ENCODE results near the gene MYBPHL.

The MYBPHL gene

DNA sequence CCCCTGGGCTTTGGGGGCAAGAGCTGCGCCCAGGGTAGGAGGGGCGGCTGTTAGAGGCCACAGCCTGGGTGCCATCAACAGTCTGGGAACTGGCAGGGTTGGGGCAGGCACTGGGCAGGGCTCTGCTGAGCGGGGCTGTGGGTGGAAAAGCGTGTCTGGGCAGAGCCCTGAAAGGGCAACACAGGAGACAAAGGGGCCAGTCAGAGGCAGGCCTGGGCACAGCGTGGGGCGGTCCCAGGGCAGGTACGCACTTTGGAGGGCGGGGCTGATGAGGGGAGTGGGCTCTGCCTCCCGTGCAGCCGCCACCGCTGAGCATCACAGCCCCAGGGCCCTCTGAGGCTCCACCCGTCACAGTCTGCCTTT, 43.6 kb downstream of the MYBPHL start:
- DNase-seq, result no peak

DNA sequence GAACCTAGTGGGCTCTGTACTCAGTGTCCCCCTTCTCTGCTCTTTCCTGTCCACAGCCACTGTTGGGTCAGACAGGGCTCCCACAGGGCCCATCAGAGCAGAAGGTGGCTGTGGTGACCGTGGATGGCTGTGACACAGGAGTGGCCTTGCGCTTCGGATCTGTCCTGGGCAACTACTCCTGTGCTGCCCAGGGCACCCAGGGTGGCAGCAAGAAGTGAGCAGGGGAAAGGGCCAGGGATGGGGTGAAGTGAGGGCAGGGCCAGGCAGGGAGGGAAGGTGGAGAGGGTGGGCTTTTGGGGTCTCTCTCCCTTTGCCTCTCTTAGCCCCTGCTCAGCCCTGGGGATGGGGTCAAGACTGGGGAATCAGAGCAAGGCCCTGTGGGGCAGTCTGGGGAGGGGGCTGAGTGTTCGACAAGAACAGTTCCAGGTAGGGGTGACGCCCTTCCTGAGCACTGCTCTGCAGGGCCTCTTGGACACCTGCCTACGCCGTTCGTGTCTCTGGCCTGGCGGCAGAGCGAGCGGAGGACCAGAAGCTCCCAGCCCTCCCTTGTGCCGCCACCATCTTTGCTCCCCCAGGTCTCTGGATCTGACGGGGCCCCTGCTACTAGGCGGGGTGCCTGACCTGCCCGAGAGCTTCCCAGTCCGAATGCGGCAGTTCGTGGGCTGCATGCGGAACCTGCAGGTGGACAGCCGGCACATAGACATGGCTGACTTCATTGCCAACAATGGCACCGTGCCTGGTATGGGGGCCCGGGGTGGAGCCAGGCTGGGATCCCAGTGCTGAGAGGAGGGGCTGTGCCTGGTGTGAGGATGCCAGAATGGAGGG, 44.4 kb downstream of the MYBPHL start:
- no peak for DNase-seq

DNA sequence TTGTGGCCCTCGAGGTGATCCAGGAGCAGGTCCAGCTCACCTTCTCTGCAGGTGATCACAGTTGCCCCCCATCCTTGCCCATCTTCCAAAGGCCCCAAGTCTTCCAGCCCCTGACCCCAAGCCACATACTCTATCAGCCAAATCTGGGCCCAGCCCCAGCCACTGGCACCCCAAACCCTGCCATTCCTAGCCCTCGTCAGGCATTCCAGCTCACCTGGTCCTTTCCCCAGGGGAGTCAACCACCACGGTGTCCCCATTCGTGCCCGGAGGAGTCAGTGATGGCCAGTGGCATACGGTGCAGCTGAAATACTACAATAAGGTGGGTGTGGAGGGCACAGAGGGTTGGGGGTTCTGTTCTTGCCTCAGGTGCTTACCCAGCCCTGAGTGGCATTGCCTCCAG, 45.2 kb downstream of the MYBPHL start:
- no peak for DNase-seq

DNA sequence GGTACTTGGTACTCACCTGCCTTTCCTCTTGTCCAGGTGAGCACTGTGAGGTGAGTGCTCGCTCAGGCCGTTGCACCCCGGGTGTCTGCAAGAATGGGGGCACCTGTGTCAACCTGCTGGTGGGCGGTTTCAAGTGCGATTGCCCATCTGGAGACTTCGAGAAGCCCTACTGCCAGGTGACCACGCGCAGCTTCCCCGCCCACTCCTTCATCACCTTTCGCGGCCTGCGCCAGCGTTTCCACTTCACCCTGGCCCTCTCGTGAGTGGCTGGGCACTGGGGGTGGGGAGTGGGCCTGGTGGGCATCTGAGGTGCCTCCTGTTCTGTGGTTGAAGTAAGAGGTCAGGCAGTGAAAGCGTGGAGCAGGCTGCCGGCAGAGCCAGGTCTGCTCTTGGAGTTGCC, 45.8 kb downstream of the MYBPHL start:
- no peak for DNase-seq

DNA sequence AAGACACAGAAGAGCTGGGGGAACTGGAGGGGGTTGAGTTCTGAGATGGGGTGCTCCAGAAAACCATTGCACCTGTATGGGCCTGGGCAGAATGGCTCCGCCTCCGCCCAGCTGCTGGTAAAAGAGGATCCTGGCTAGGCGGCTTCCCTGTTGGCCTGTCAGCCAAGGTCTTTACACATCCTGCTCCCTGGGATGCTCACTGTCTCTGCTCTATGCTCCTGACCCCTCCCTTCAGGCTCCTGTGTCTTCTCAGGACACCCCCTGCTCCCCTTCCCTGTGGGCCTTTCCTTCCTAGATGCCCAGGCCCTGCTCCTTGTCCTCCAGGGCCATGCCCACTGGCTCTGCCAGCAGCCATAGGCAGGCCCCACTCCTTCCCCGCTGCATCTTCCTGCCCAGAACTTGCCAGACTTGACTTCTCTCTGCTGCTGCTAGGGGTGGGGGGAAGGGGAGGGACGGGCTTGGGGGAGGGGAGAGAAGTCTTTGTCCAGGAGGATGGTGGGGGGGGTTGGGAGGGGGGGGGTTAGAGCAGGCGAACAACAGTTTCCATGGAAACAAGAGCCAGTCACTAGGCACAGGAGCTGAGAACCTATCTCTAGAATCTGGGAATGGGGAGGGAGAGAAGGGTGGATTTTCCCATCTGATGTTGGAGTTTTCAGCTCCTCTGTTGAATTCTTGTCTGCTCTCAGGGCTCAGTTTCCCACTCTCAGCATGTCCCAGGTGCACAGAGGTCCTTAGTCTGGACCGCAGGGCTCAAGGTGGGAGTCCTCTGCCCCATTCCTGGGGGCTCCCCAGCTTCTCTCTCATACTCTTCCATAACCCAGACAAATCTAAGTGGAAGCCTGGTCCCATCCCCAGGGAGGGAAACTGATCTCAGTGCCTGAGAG, 46.9 kb downstream of the MYBPHL start:
- no peak for DNase-seq

DNA sequence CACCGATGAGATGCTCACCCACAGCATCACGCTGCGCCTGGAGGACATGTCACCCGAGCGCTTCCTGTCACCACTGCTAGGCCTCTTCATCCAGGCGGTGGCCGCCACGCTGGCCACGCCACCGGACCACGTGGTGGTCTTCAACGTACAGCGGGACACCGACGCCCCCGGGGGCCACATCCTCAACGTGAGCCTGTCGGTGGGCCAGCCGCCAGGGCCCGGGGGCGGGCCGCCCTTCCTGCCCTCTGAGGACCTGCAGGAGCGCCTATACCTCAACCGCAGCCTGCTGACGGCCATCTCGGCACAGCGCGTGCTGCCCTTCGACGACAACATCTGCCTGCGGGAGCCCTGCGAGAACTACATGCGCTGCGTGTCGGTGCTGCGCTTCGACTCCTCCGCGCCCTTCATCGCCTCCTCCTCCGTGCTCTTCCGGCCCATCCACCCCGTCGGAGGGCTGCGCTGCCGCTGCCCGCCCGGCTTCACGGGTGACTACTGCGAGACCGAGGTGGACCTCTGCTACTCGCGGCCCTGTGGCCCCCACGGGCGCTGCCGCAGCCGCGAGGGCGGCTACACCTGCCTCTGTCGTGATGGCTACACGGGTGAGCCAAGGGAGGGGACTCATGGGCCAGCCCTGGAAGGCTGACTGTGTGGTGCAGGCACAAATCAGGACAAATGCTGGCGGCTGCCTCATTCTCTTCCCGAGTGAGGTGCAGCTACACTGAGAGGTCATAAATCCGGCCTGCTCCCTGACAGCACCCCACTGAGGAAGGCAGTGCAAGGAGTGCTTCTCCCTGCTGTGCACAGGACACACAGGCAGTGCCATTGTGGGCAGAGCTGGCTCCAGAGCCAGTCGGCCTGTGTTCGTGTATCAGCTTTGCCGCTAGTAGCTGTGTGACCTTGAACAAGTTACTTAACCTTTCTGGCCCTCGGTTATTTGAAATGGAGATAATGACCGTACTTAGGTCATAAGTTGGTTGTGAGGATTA, 48.0 kb downstream of the MYBPHL start:
- no peak for DNase-seq

DNA sequence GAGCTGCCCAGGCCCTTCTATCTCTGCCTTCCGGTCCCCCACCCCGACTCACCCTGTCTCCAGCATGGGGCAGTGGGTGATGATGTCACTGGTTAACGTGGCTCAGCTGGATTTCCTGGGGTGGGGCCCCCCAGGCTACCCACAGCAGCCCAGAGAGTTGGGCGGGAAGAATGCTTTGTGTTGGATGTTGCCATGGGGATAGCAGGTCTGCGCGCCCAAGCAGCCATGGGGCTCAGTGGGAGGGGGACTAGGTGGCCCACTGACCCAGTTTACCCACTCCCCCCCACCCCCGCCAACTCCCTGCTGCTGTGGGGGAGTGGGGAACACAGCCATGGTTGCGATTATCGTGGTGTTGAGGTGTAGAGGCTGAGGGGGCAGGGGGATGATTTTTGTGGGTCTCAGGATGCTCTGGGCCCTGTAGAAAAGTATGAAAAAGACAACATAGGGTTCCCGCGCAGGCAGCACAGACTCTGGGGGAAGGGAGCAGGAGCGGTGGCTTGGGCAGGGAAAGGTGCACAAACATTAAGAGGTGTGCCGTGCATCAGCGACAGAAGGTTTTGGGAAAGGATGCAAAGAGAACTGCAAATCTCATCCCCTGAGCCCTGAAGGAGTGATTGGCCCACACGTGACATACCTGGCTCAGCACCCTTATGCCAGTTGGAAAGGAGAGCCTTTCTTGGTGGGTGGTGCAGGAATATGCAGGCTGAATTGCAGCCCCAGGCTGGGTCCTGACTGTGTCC, 49.0 kb downstream of the MYBPHL start:
- DNase-seq, result no peak

DNA sequence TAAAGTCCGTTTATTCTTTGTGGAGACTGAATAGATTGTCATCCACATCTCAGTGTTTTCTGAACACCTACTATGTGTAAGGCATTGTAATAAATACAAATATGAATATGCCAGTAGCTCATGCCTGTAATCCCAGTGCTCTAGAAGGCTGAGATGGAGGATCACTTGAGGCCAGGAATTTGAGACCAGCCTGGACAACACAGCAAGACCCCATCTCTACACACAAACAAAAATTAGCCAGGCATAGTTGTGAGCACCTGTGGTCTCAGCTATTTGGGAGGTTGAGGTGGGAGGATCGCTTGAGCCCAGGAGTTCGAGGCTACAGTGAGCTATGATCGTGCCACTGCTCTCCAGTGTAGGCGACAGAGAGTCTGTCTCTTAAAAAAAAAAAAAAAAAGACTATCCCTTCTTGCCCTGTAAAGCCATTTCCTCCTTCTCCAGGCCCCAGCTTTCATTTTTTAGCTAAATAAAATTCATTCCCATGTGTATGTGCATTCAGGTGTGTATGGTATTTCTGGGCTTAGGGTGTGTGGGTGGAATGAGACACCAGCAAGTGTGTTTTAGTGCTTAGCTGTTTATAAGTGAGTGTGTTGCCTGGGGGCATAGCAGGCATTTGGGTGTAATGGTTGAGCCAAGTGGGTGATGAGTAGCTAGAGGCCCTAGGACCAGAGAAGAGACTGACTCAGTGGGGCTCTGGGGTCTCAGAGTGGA, 49.7 kb downstream of the MYBPHL start:
- no peak for DNase-seq

DNA sequence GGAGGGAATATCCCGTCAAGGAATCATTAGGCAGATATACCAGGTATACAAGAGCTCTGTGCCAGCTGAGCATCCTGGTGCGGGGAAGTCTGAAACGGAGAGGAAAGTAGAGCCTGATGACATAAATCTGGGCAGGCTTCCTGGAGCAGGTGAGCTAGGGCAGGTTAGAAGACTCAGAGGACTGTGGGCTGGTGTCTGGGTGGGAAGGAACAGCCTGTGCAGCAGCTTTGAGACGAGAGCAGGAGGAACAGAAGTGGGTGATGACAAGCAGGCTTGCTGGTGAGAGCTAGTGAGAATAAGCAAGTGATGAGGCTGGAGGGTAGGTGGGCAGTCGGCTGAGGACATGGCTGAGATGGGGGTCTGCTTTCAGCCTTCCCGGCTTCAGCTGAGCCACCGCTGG, 50.7 kb downstream of the MYBPHL start:
- no peak for DNase-seq

DNA sequence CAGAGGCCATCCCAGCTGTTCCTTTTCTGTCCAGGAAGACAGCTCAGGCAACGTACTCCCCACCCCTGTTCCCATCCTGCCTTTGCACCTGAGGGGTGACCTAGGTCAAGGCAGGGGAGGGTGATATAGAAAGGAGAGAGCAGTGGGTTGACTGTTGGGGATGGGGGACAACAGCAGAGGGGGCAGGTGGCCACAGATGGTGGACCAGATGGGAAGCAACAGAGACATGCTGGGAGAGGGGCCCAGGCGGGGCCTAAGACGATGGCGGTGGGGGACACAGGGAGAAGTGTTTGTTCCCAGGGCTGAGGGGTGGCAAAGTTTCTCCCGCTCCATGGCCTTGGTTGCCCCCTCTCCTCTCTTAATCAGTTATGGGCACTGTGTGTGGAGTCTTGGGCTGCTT, 51.1 kb downstream of the MYBPHL start:
- no peak for DNase-seq

DNA sequence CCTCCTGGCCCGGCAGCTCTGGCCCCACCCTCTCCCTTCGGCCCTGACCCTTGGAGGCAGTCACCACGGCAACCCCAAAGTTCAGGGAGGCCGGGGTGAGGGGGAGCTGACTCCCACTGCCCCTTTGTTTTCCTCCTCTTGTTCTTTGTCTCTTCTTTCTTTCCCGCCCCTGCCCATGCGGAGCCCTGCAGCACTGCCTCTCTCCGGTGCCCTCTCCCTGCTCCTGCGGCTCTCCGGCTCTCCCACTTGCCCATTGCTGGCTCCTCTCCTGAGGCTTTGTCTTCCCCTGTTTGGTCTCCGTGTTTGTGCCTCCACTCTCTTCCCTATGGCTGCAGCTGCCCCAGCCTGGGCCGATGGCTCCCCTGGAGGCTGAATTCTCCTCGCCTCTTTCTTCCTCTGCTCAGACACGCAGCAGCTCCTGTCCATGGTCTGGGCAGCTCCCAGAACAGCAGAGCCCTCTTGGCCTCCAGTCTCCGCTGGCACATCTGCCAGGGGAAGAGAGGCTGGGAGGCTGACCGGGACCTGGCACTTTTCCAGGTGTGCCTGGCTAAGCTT, 51.6 kb downstream of the MYBPHL start:
- DNase-seq, result no peak

DNA sequence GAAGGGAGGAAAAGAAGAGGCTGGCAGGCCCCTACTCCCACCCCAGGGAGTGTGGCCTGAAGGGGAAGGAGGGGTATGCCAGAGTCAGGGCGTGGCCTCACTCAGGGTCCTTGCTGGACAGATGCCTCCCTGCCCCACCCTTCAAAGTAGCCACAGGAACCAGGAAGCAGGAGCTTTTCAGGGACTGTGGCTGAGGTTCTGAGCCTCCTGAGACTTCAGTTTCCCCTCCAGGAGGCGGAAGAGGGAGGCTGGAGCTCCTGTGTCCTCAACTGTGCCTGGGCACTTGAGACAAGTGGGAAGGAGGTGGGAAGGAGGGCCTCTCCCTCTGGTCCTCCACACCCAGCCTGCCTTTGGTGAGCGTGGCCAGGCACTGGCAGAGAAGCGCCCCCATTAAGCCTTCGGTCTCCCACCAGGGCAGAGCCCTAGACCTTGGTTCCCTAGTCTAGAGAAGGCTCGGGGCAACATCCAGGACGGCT, 52.2 kb downstream of the MYBPHL start:
- DNase-seq, result no peak

DNA sequence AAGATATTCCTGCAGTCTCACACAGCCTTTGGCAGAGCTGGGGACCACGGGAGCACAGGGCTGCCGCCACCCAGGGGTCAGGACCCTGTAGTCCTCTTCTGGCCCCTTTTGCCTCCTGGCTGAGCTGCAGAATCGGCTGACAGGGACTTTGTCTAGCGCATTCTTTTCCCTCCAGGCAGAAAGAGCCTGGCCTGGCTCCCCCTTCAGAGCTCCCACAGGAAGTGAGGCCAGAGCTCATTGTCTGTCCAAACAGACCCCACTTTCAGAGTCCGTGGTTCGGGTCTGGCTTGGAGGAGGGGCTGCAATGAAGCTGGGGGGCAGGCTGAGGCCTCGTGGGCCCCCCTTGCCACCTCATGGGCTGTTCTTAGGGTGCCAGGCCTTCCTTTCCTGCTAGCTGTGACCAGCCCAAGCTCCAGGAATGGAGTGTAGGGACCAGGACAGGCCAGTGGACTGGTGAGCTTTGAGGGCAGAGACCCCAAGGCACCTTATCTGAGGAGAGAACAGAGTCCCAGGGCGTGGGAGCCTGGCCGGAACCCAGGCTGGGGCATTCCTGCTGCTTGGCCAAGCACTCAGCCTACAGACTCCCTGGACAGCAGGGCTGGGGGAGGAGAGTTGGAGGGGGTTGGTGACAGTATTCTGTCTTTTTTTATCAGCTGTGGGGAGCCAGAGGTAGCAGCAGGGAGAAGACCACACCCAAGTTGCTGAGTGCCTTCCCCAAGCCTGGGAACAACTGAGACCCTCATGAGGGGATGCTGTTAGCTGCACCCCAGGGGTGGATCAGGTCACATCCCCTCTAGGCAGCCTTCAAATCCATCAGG, 52.8 kb downstream of the MYBPHL start:
- DNase-seq, result no peak

DNA sequence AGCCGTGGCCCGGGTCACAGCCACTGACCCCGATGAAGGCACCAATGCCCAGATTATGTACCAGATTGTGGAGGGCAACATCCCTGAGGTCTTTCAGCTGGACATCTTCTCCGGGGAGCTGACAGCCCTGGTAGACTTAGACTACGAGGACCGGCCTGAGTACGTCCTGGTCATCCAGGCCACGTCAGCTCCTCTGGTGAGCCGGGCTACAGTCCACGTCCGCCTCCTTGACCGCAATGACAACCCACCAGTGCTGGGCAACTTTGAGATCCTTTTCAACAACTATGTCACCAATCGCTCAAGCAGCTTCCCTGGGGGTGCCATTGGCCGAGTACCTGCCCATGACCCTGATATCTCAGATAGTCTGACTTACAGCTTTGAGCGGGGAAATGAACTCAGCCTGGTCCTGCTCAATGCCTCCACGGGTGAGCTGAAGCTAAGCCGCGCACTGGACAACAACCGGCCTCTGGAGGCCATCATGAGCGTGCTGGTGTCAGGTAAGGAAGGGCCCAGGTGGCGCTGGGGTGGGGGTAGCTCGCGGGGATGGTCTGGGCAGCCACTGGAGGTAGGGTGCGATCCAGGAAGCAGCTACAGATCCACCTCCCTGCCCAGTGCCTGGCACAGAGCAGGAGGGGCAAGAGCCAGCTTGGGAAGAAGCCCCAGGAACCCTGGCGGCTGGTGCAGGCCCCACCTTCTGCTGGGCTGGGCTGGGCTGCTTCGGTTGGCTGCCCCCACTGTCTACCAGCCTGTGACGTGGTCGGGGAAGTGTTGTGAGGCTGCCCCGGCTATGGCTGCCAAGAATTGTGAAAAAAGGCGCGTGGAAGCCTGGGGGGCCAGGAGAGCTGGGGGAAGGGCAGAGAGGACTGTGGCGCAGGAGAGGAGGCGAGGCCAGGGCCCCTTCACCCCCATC, 53.7 kb downstream of the MYBPHL start:
- DNase-seq, result no peak

DNA sequence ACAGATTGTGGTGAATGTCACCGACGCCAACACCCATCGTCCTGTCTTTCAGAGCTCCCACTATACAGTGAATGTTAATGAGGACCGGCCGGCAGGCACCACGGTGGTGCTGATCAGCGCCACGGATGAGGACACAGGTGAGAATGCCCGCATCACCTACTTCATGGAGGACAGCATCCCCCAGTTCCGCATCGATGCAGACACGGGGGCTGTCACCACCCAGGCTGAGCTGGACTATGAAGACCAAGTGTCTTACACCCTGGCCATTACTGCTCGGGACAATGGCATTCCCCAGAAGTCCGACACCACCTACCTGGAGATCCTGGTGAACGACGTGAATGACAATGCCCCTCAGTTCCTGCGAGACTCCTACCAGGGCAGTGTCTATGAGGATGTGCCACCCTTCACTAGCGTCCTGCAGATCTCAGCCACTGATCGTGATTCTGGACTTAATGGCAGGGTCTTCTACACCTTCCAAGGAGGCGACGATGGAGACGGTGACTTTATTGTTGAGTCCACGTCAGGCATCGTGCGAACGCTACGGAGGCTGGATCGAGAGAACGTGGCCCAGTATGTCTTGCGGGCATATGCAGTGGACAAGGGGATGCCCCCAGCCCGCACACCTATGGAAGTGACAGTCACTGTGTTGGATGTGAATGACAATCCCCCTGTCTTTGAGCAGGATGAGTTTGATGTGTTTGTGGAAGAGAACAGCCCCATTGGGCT, 54.5 kb downstream of the MYBPHL start:
- DNase-seq, result no peak

DNA sequence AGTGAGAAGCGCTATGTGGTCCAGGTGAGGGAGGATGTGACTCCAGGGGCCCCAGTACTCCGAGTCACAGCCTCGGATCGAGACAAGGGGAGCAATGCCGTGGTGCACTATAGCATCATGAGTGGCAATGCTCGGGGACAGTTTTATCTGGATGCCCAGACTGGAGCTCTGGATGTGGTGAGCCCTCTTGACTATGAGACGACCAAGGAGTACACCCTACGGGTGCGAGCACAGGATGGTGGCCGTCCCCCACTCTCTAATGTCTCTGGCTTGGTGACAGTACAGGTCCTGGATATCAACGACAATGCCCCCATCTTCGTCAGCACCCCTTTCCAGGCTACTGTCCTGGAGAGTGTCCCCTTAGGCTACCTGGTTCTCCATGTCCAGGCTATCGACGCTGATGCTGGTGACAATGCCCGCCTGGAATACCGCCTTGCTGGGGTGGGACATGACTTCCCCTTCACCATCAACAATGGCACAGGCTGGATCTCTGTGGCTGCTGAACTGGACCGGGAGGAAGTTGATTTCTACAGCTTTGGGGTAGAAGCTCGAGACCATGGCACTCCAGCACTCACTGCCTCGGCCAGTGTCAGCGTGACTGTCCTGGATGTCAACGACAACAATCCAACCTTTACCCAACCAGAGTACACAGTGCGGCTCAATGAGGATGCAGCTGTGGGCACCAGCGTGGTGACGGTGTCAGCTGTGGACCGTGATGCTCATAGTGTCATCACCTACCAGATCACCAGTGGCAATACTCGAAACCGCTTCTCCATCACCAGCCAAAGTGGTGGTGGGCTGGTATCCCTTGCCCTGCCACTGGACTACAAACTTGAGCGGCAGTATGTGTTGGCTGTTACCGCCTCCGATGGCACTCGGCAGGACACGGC, 55.3 kb downstream of the MYBPHL start:
- DNase-seq, result no peak
